Osteocyte (in vitro differentiated cells): ENCODE data around the gene SRGAP2C. TPM values are rescaled to one million over a fixed set of nuclear protein-coding genes. Genes with fewer than 3 reads are reported as not detected.
"Not testable (repeated sequence)": the region's sequence is repeated elsewhere in the genome, so short reads cannot be mapped to it uniquely, and the experiment has no call there.

Experiments
- DNase-seq: peaks from one replicate; pipeline ENCODE4 v3.0.0; 2021; ENCODE audit warnings: mixed read lengths; ENCODE audit not compliant: unreplicated experiment; ENCODE audit errors: extremely low spot score
- H3K27ac Mint-ChIP-seq: one replicate; pipeline ENCODE4 v1.8.0; 2021; ENCODE audit warnings: mild to moderate bottlenecking, mixed read lengths; ENCODE audit not compliant: unreplicated experiment
- H3K27me3 Mint-ChIP-seq: one replicate; pipeline ENCODE4 v1.8.0; 2021; ENCODE audit warnings: mixed read lengths; ENCODE audit not compliant: unreplicated experiment
- H3K36me3 Mint-ChIP-seq: one replicate; pipeline ENCODE4 v1.8.0; 2021; ENCODE audit warnings: mixed read lengths; ENCODE audit not compliant: unreplicated experiment
- H3K4me1 Mint-ChIP-seq: one replicate; pipeline ENCODE4 v1.8.0; 2021; ENCODE audit warnings: mixed read lengths; ENCODE audit not compliant: unreplicated experiment
- H3K4me3 Mint-ChIP-seq: one replicate; pipeline ENCODE4 v1.8.0; 2021; ENCODE audit warnings: mild to moderate bottlenecking, moderate library complexity, mixed read lengths; ENCODE audit not compliant: unreplicated experiment
- H3K9me3 Mint-ChIP-seq: one replicate; pipeline ENCODE4 v1.8.0; 2021; ENCODE audit warnings: mixed read lengths; ENCODE audit not compliant: unreplicated experiment
- total RNA-seq: library from RNA; stranded (reverse); gene quantifications from 2 replicates; pipeline ENCODE4 v1.2.1, GENCODE V29; 2021

The SRGAP2C gene
- total RNA-seq, 1 donor from 2014 or later = 45.4 TPM

DNA sequence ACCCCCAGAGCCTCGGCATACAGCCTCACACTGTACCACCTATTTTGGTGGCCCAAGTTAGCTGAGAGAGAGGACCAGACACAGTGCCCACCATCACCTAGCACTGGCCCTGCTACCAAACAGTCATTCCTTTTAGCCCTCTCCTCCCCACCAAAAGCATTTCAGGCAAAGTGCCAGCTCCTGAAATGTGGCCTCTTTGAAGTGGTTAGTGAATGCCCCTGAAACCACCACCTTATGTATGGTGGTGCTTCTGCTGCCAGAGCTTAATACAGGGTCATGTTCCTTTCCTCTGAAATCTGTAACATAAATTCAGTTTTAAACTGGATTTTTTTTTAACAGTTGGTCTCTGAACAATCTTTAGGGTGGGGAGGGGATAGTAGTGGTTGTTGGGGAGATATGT is 175.8 kb downstream of the SRGAP2C start:
- H3K36me3 Mint-ChIP-seq, H3K4me1 Mint-ChIP-seq, DNase-seq, H3K9me3 Mint-ChIP-seq, H3K4me3 Mint-ChIP-seq, H3K27me3 Mint-ChIP-seq, H3K27ac Mint-ChIP-seq: not testable (repeated sequence)

DNA sequence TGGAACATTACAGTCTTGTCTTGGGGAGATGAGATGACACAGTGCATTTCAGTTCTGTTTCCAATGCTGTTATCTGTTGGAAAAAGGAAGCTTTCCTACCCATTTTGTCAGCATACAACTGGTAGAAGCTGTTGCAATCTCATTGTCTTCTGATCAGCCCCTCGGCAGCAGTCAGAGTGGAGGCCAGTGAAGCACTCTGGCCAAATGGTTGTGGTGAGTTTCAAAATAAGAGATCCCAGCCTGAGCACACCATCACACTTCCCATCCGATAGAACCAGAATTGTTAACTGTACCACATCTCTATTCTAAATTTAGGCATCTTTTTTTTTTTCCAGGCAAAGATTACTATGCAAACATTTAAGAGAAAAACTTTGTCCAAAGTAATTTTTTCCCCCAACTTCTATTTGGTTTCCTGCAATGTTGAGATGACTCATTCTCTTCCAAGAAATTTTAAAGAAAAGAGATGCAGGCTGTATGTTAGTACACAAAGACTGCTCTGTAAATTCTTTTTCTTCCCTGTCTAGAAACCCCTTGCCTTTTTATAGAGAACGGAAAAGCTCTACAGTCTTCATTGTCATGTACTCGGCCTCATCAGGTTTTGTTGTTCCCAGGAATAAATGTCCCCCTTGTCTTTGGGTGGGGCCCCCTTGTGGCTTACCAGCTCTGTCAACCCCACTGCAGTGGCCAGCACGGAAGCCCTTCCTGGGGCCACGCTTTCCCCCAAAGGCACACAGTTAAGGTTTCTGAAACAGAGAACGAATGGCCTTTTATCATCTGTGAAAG is 176.9 kb downstream of the SRGAP2C start:
- not testable (repeated sequence) for DNase-seq, H3K9me3 Mint-ChIP-seq, H3K36me3 Mint-ChIP-seq, H3K4me3 Mint-ChIP-seq, H3K27me3 Mint-ChIP-seq, H3K4me1 Mint-ChIP-seq
- peak overlapping the region; percentile 74 for H3K27ac Mint-ChIP-seq

DNA sequence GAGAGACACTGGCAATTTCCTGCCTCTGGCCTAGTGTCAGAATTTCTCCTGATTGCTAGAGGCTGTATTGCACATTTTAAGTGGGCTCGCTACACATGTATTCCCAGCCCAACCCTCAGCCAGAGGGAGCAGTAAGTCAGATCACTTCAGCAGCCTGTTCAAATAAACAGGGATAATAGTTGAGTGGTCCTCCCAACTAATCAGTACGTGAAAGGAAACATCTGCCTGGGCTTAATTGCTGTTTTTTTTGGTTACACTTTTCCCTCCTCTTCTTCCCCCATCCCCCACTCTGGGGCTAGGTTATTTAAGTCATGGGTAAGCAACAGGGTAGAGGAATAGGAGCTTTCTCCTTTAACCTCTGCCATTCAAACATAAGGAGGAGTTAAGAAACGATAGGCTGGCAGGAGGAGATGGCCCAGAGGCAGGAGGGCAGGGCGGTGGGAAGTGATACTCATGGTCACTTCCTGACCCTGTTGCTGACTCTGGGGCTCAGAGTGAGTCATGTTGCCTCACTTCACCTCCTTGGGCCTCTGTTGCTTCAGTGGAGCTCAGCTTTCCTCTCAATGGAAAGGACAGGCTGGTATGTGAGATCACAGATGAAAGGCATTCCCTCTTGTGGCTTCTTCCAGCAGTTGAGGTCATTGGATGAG is 177.6 kb downstream of the SRGAP2C start:
- H3K36me3 Mint-ChIP-seq, H3K4me1 Mint-ChIP-seq, H3K9me3 Mint-ChIP-seq, H3K4me3 Mint-ChIP-seq, H3K27me3 Mint-ChIP-seq, DNase-seq: not testable (repeated sequence)
- peak overlapping the region; percentile 59 for H3K27ac Mint-ChIP-seq

DNA sequence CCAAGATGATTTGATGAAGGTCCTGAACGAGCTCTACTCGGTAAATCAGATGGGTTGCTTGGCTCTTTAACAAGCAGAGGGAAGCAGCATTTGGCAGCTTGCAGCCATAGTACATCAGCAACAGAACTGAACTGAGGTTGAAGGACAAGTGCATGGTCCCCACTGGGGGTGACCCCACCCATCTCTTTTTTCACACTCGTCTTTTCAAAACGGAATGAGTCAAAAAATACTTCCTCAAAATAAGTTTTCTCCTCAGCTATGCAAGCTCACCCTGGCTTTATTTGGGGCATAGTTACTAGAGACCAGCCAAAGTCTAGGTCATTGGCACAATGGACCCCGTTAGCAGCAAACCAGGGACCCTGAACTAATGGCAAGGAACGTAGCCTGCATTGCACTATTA is 180.5 kb downstream of the SRGAP2C start:
- not testable (repeated sequence) for DNase-seq, H3K27ac Mint-ChIP-seq, H3K4me1 Mint-ChIP-seq, H3K9me3 Mint-ChIP-seq, H3K27me3 Mint-ChIP-seq, H3K4me3 Mint-ChIP-seq, H3K36me3 Mint-ChIP-seq

DNA sequence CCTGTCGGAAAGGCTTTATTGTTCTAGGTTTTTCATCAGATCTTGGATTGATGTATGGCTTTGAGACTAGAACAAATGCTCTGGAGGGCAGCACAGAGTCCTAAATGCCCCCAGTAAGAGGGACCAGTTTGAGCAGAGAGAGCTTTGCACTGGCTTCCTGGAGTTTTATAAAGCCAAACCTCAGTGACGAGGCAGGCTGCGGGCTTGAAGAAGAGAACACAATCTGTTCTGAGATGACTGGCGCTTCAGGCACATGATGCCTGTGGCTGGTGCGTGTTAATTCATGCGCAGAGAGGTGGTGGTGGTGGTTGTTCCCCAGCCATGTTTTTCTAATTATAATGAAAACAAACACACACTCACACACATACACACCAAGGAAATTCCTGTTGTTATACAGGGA is 180.9 kb downstream of the SRGAP2C start:
- not testable (repeated sequence) for H3K9me3 Mint-ChIP-seq, DNase-seq, H3K4me3 Mint-ChIP-seq, H3K36me3 Mint-ChIP-seq, H3K4me1 Mint-ChIP-seq, H3K27me3 Mint-ChIP-seq, H3K27ac Mint-ChIP-seq

DNA sequence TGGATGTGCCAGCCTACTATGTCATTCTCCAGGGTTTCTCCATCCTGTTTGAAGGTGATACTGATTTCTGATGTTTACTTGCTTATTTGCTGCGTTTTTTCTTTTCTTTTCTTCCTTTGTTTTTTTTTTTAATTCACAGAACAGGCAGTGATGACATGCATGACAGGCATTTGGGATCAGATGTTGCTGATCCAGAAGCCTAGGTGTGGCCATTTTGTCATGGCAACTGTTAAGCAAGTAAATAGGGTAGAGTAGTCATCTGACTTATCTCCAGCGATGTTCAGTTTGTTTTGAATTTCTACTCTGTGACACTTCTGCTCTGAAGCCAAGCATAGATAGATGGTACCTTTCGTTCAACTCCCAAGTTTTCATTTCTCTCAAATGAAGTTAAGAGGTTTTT is 181.4 kb downstream of the SRGAP2C start:
- not testable (repeated sequence) for H3K4me1 Mint-ChIP-seq, H3K4me3 Mint-ChIP-seq, DNase-seq, H3K9me3 Mint-ChIP-seq, H3K36me3 Mint-ChIP-seq, H3K27ac Mint-ChIP-seq, H3K27me3 Mint-ChIP-seq

DNA sequence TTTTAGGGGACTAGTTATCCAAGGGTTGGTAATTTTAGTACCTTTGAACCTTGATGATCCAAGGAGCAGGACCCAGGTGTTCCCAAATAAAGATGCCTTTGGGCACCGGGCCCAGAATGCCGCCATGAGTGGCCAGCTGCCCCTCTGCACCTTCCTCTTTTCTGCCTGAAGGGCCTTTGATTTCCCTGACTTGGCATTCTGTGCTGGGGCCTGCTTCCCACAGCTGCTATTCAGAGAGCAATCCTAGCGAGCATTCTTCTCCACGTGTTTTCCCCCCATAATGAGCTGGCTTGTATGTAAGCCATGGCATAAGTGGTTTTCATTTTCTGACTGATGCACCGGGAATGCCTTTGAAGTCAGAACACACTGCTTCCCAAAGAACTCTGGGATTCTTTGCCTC is 184.1 kb downstream of the SRGAP2C start:
- H3K4me3 Mint-ChIP-seq, H3K27ac Mint-ChIP-seq, H3K27me3 Mint-ChIP-seq, DNase-seq, H3K36me3 Mint-ChIP-seq, H3K9me3 Mint-ChIP-seq, H3K4me1 Mint-ChIP-seq: not testable (repeated sequence)

DNA sequence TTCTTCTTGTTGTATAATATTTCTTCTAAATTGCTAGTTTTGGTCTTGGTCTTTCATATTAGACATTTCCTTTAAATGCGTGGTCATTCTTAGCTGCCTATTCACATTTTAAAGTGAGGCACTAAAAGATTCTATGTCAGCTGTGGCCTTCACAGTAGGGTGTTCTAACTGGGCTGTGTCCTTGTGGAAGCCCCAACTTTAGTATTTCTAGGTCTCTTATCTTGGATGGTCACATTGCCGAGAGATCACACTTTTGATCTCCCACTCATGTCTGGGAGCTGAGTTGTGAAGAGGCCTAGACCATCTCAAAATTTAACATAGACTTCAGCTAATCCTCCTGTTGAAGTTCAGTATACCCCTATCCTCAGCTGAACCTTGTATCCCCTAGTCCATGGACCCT is 185.2 kb downstream of the SRGAP2C start:
- DNase-seq, H3K27ac Mint-ChIP-seq, H3K36me3 Mint-ChIP-seq, H3K4me1 Mint-ChIP-seq, H3K9me3 Mint-ChIP-seq, H3K27me3 Mint-ChIP-seq, H3K4me3 Mint-ChIP-seq: not testable (repeated sequence)

DNA sequence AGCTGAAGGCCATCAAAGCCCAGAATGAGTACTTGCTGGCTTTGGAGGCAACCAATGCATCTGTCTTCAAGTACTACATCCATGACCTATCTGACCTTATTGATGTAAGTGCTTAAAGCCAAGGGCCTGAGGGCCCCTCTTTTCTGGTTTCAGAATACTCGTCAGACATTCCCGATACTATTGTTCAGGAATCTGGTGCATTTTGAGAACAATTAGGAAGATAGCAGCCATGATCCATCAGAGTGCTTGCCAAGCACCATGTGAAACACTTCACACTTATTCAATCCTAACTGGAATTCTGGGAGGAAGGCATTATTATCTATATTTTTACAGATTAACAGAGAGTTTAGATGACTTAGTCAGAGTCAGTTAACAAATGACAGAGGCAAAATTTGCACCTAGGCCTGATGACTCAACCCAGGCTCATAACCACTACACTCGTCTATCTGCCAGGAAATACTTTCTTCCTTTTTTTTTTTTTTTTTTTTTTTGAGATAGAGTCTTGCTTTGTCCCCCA is 190.1 kb downstream of the SRGAP2C start:
- not testable (repeated sequence) for H3K4me3 Mint-ChIP-seq, DNase-seq, H3K27ac Mint-ChIP-seq, H3K9me3 Mint-ChIP-seq, H3K27me3 Mint-ChIP-seq, H3K36me3 Mint-ChIP-seq, H3K4me1 Mint-ChIP-seq

DNA sequence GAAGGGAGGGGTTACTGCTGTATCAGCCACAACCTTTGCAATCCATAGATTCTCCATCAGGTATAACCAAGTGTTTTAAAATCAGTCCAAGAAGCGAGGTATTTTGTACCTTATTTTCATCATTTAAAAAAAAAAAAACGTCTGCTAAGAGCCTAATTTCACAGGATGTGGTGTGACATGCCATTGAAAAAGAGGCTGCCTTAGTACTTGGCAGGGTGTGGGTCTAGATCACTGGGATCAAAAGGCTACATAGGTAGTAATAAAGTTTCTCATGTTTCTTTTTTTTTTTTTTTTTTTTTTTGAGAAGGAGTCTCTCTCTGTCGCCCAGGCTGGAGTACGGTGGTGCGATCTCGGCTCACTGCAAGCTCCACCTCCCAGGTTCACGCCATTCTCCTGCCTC is 192.2 kb downstream of the SRGAP2C start:
- not testable (repeated sequence) for H3K27me3 Mint-ChIP-seq, H3K27ac Mint-ChIP-seq, H3K36me3 Mint-ChIP-seq, H3K4me3 Mint-ChIP-seq, DNase-seq, H3K9me3 Mint-ChIP-seq, H3K4me1 Mint-ChIP-seq

DNA sequence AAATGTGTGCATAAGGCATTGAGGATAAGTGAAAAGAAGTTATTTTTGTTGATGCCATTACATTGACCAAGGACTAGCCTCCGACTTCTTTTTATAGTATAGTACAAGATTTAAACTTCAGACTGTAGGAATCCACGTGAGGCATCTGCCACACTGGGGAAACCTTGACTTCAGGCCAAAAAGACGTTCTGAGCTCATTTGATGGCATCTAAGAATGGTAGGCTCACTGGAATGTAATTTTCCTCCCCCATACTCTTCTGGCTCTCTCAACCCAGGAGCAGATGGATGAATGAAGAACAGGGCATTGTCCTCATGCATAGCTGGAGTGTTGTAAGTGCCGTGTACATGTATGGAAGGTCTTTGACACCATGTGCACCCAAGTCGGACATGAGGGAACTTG is 194.0 kb downstream of the SRGAP2C start:
- not testable (repeated sequence) for H3K27me3 Mint-ChIP-seq, H3K4me3 Mint-ChIP-seq, H3K27ac Mint-ChIP-seq, DNase-seq, H3K9me3 Mint-ChIP-seq, H3K36me3 Mint-ChIP-seq, H3K4me1 Mint-ChIP-seq

DNA sequence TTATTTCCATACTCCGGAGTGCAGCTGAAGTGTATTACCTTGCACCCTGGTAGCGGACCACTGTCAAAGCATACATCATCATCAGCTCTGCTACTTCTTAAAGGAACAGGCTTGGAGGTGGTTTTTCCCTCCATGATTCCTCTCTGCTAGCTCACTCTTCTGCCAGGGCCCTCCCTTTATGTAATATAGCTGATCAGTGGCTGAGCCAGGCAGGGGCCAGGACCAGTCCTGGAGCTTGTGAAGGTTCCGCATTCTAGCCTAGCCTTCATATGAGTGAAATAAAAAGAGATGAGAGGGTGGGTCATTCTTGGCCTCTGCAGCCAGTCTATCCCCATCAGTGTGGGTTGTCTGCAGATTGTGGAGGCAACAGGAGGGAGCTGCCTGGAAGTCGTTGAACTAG is 200.0 kb downstream of the SRGAP2C start:
- not testable (repeated sequence) for DNase-seq, H3K27ac Mint-ChIP-seq, H3K4me3 Mint-ChIP-seq, H3K36me3 Mint-ChIP-seq, H3K4me1 Mint-ChIP-seq, H3K27me3 Mint-ChIP-seq, H3K9me3 Mint-ChIP-seq
